WTC11 (cell line): Measurements from ENCODE around the gene OR51M1.

ENCODE experiments used
- CREB1 ChIP-seq: sonication (generic); formaldehyde crosslinking; IDR thresholded peaks from 2 replicates; pipeline ENCODE4 v1.8.0; 2023; ENCODE audit warnings: mild to moderate bottlenecking, missing genetic modification reagents
- CTCF ChIP-seq: fragments of 200-600 bp; IDR thresholded peaks from 2 replicates; pipeline ENCODE4 v1.8.0; 2022; ENCODE audit warnings: antibody characterized with exemption
- FOXJ3 ChIP-seq: sonication (generic); formaldehyde crosslinking; IDR thresholded peaks from 2 replicates; pipeline ENCODE4 v1.9.0; 2021; ENCODE audit warnings: missing genetic modification reagents, mild to moderate bottlenecking, borderline replicate concordance
- IRF1 ChIP-seq: sonication (generic); formaldehyde crosslinking; IDR thresholded peaks from 2 replicates; pipeline ENCODE4 v1.8.0; 2023; ENCODE audit warnings: missing genetic modification reagents
- SP1 ChIP-seq: sonication (generic); formaldehyde crosslinking; conservative IDR thresholded peaks from 2 replicates; pipeline ENCODE4 v1.8.1; 2022; ENCODE audit warnings: missing genetic modification reagents
- TEAD1 ChIP-seq: sonication (generic); formaldehyde crosslinking; IDR thresholded peaks from 2 replicates; pipeline ENCODE4 v1.8.0; 2022; ENCODE audit warnings: mild to moderate bottlenecking, missing genetic modification reagents
- ZMAT4 ChIP-seq: fragments of 250-450 bp; sonication (Bioruptor Pico); IDR thresholded peaks from 2 replicates; pipeline ENCODE4 v1.9.0; 2021; ENCODE audit warnings: mild to moderate bottlenecking
- ZNF281 ChIP-seq: sonication (generic); formaldehyde crosslinking; IDR thresholded peaks from 2 replicates; pipeline ENCODE4 v1.8.0; 2023; ENCODE audit warnings: mild to moderate bottlenecking, missing genetic modification reagents
- ZNF416 ChIP-seq: fragments of 250-450 bp; sonication (Bioruptor Pico); IDR thresholded peaks from 2 replicates; pipeline ENCODE4 v1.9.0; 2021; ENCODE audit warnings: mild to moderate bottlenecking, inconsistent platforms

GRCh38 chr11:5398936-5399335, 15.3 kb downstream of the OR51M1 start:
- TF ChIP-seq ZMAT4 (CRISPR knock-in tag), result no peak
- TF ChIP-seq CTCF, result no peak
- TF ChIP-seq FOXJ3 (CRISPR knock-in tag), result no peak
- TF ChIP-seq ZNF416 (CRISPR knock-in tag), result no peak
- no peak for TF ChIP-seq IRF1 (CRISPR knock-in tag)
- TF ChIP-seq CREB1 (CRISPR knock-in tag), result no peak
- no peak for TF ChIP-seq ZNF281
- TF ChIP-seq SP1 (CRISPR knock-in tag), result no peak
- TF ChIP-seq TEAD1, result no peak
